Fibroblast of the conjunctiva (primary cell): ENCODE results near the gene HOXA2.

Source experiments
- DNase-seq: peaks from one replicate; pipeline ENCODE4 v3.0.0-alpha.2; 2010; ENCODE audit warnings: low read depth

Gene HOXA2

GRCh38 chr7:27141137-27141922 is 38.8 kb upstream of the HOXA2 start:
- no peak for DNase-seq

- no peak for DNase-seq
These were observed 37.8 kb upstream of the HOXA2 start for GRCh38 chr7:27140126-27140857.

DNA sequence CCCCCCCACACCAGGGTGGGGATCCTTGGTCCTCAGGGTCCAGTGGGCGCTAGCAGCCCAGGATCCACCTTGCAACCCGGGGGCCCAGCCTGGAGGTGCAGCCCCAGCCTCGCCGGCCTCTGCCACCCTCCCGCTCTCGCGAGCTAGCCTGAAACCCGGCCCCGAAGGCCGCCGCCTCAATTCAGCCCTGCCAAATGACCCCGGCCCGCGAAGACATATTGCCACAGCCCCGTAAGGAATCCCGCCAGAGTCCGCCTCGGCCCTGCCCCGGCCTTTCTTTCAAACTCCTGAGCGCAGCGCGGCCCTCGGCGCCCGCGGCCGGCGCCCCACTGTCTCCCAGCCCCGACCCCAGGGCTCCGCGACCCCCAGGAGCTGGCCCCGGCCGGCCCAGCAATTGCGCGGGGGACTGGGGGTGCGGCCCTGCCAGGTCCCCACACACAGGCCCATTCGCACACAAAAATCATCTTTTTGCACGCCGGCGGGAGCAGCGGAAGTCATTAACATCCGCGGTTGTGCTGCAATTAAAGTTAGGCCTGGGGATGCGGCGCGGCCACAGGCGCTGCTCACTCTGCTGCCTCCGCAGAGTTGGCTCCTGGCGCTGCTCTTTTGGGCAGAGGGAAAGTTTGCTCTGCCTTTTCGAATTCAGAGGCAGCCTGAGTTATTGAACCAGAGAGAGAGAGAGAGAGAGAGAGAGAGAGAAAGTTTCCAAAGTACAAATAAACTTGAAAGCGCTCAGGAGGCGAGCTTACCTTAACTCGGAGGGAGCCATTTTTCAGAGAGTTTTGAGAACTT is 37.0 kb upstream of the HOXA2 start:
- no peak for DNase-seq

DNA sequence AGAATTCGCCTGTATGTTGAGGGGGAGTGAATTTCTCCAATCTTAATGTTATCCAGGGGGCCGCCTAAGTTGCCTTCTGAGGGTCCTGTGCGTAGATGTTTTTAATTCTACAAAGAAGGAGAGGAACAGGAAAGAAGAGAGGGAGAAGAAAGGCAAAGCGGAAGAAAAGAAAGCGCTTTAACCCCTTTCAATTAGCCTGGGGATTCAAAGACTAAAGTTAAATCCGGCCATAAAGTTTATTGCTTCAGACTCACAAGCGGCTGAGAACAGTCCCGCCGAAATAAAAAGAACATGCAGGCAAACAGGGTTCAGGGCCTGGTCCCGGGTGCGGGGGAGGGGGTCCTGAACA is 36.5 kb upstream of the HOXA2 start:
- DNase-seq = no peak

- DNase-seq = no peak
These were observed 36.0 kb upstream of the HOXA2 start for GRCh38 chr7:27138472-27138871.

GRCh38 chr7:27137640-27138315 is 35.3 kb upstream of the HOXA2 start:
- DNase-seq = no peak

DNA sequence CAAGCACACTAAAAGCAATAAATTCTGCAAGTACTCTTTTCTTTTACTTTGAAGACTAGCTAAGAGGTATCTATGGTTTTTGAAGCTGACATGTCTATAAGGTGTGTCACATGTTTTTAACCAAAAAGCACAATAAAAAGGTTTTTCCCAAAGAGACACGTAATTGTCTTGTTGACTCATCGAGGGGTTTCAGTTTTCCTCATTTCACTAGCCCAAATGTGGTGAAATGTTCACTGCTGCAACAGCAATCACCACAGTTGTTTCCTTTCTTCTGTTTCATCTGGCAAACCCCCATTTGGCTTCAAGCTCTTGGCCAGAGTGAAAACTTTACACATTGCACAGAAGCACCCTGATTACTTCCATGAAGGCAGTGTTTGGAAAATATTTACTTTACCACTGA is 31.9 kb upstream of the HOXA2 start:
- no peak for DNase-seq

DNA sequence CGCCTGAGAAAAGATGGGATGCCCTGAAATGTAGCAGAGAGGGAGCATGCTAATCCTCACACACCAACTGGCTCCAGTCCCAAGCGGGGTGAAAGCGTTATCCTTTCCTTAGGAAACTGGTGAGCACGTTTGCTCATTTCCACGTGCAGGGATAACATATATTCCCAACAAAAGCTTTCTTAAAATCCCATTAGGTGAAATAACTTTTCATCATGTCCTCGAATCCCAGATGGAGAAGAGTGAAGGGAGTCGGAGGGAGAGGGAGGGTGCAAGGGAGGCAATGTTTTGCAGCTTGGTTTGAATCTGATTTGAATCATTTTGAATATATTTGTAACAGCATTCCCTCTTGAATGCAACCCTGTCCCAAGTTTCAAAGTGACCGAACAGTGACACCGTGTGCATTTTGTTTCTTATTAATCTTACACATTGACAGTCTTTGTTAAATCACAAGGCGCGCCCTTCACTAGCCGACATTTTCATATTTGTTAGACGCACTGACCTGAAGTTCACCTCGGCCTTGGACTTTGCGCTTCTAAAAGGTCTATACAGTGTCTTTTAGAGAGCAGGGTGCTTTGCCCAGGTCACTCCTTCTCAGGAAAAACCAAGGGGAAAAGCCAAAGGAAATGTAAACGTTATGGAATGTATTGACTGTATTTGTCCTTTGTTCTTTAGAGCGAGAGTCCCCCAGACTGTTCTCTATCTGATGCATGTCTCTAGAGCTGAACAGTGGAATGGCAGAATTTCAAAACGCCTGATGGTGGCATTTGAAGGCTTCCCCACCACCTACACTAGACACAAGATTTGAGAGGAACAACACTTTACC is 31.1 kb upstream of the HOXA2 start:
- no peak for DNase-seq

DNA sequence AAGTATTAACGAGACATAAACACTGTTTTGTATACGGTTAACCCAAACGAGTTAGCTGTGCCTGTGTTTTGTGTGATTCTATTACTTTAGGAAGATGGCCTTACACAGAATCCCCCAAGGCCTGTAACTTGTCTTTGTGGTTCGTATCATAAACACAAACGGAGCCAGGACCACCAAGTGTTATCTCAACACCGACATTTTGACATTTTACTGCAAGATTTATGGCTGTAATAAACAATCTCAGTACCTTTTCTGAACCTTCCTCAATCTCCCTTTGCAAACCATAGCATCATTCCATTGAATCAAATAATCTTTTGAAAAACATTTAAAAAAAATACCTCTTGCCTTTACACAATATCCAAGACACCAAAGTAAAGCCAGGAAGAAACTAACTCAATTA is 30.5 kb upstream of the HOXA2 start:
- DNase-seq = no peak

GRCh38 chr7:27132214-27132613 is 29.7 kb upstream of the HOXA2 start:
- DNase-seq = no peak

DNA sequence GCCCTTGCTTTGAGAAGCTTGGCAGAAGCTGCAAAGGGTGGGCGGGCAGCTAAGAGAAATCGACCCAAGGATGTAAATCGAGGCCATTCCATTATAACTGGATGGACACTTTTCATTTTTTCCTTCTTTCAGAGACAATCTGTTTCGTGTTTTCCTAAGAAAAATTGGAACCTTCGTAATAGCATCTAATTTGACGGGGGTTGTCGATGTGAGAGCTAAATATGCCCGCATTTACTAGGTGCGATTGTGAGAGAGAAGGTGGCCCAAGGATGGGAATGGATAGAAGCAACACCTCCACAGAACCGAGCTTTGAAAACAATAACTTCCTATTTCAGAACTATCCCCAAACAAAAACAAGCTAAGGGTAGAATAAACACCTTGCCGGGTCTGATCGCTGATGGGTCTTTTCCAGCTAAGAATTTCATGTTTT is 28.9 kb upstream of the HOXA2 start:
- no peak for DNase-seq

GRCh38 chr7:27130540-27131389 is 28.3 kb upstream of the HOXA2 start, which contains the start of gene HOXA4:
Gene HOXA4, minus strand, starts transcription at chr7:27130757. Its CDS starts 24 bp downstream, at chr7:27130733.
- DNase-seq = no peak

GRCh38 chr7:27129729-27130539 is 27.5 kb upstream of the HOXA2 start:
- DNase-seq = no peak

GRCh38 chr7:27128776-27129728 is 26.6 kb upstream of the HOXA2 start:
- no peak for DNase-seq

- no peak for DNase-seq
These were observed 25.6 kb upstream of the HOXA2 start for GRCh38 chr7:27128034-27128433.

DNA sequence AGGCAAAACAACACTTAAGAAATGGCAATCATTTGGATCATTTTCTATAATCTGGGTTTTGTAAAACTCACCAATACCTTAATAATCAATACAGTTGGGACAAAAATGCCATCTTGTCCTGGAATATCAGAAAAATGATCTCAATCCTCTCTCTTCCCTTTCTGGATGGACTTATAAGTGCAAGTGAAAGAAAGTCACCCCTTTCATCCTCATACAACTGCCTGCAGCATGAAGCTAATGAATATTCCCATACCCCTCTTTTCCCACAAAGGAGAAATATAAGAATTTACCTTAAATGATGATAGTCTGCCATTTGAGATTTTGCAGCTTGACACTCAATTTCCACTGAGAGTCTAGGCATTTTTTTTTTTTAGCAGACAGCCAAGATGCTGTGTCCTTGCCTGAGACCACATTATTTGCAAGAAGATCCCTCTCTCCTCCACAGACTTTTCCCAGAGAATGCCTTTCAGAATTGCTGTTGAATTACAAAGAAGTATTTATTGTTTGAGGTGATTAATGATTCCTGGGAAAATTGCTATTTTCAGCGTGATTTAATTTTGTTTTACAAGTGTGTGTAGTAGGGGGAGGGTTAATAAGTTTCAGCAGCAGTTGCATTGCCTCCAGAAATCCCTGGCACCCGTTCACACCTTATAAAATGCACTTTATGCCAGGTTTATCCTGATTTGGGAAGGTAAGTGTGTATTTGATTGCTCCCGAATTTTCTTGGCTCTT is 24.3 kb upstream of the HOXA2 start:
- DNase-seq = no peak

DNA sequence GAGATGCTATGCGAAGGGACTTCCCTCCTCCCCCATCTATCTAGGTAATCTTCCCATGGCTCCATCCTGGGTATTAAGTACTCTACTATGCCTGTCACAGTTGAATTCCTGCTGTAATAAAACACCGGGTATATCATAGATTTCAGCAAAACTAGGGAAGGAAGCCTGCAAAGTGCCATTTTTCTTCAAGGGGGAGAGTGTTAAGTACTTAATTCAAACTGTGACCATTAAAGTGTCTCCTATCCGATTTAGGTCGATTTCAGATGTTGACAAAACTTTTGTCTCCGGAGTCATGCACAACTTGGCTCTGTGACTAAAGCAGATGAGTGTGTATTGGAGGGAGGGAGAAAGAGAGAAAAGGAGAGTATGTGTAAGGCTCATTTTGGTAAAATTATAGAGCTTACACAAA is 23.5 kb upstream of the HOXA2 start:
- no peak for DNase-seq
